GM12864 (cell line): ENCODE data around the gene ENTPD7.
A peak's percentile ranks its signal among the peaks of the same experiment; 100 is the strongest.

Experiments used
- DNase-seq: peaks from one replicate; pipeline ENCODE4 v3.0.0-alpha.2; 2011; ENCODE audit warnings: low read depth
- H3K4me3 ChIP-seq: 2 replicates; pipeline ENCODE4 v1.5.1; 2011; ENCODE audit warnings: mild to moderate bottlenecking, low read depth, low read length, control low read depth
- CTCF ChIP-seq: IDR thresholded peaks from 2 replicates; pipeline ENCODE4 v1.5.1; 2011; ENCODE audit warnings: low read depth, mild to moderate bottlenecking, moderate library complexity, low read length, control low read depth, inconsistent platforms; ENCODE audit errors: missing control alignments

The ENTPD7 gene

GRCh38 chr10:99628923-99629624, 30.2 kb upstream of the ENTPD7 start:
- TF ChIP-seq CTCF = no peak
- DNase-seq = no peak
- no peak overlapping the region for H3K4me3 ChIP-seq

GRCh38 chr10:99629625-99629978, 29.7 kb upstream of the ENTPD7 start:
- H3K4me3 ChIP-seq = no peak overlapping the region
- no peak for DNase-seq
- TF ChIP-seq CTCF = no peak

GRCh38 chr10:99630433-99630832, 28.9 kb upstream of the ENTPD7 start:
- no peak for DNase-seq
- TF ChIP-seq CTCF = peak; percentile 39
- H3K4me3 ChIP-seq = no peak overlapping the region

DNA sequence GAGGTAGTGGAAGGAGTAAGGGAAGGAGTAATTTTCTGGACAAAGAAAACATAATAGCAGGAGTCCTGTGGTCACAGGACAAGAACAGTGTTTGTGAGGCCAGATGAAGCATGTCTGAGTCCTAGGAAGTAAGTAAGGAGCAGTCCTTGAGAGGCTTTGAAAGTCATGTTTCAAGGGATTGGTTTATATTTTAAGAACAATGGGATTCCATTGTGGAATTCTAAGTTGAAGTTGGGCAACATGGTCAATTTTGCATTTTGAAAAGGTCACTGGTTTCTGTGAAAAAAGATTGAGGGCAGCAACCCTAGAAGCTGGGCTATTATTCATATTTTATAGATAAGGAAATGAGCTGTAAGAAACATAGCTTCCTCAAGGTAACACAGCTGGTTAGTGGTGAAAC, 28.3 kb upstream of the ENTPD7 start:
- no peak for TF ChIP-seq CTCF
- no peak for DNase-seq
- H3K4me3 ChIP-seq = no peak overlapping the region

DNA sequence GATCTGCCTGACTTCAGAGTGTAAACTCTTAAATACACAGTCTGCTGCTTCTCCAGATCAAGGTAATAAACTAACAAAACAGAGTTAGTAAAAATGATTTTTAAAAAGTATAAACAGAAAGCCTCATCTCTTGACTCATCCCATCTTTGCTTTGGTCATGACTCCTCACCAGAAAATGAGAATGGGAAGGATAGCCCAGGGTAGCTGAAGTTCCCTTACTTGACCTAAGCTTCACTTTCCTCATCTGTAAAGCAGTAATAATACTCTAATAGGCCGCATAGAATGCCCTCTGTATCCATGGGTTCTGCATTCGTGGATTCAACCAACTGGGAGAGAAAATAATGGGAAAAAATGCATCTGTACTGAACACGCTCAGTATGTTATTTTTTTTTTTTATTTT, 27.8 kb upstream of the ENTPD7 start:
- no peak for TF ChIP-seq CTCF
- DNase-seq = no peak

GRCh38 chr10:99633832-99634231, 25.5 kb upstream of the ENTPD7 start:
- no peak for TF ChIP-seq CTCF
- no peak overlapping the region for H3K4me3 ChIP-seq
- DNase-seq = no peak

More for the DNA sequence above, 27.8 kb upstream of the ENTPD7 start:
- no peak overlapping the region for H3K4me3 ChIP-seq

- TF ChIP-seq CTCF = no peak
- no peak for DNase-seq
Measured at GRCh38 chr10:99647601-99648151, 11.6 kb upstream of the ENTPD7 start.

More at GRCh38 chr10:99647601-99648151, 11.6 kb upstream of the ENTPD7 start:
- H3K4me3 ChIP-seq = no peak overlapping the region
